DND-41 (cell line): ENCODE data around the gene PDCD11.
"Not testable (repeated sequence)": the region's sequence is repeated elsewhere in the genome, so short reads cannot be mapped to it uniquely, and the experiment has no call there.

ENCODE experiments used
- ATAC-seq: fragments of 200-7000 bp; cut with Tn5 transposase; 3 replicates; pipeline ENCODE4 v1.9.1; 2021; ENCODE audit warnings: low read depth; ENCODE audit not compliant: insufficient read depth
- DNase-seq: peaks from one replicate; pipeline ENCODE4 v3.0.0-alpha.2; 2020
- H2AFZ ChIP-seq: 2 replicates; pipeline ENCODE4 v1.6.0; 2012; ENCODE audit warnings: low read depth, low read length
- H3K27ac ChIP-seq: 2 replicates; pipeline ENCODE4 v1.5.1; 2012; ENCODE audit warnings: low read length, inconsistent platforms
- H3K27me3 ChIP-seq: fragments of 200-600 bp; sonication (generic); 2 replicates; pipeline ENCODE4 v1.6.0; 2012; ENCODE audit warnings: low read length, mild to moderate bottlenecking, inconsistent platforms; ENCODE audit not compliant: insufficient read depth, poor library complexity
- H3K36me3 ChIP-seq: 2 replicates; pipeline ENCODE4 v1.5.1; 2012; ENCODE audit warnings: low read length, inconsistent platforms; ENCODE audit not compliant: insufficient read depth
- H3K4me1 ChIP-seq: 2 replicates; pipeline ENCODE4 v1.5.1; 2012; ENCODE audit warnings: mild to moderate bottlenecking, low read length; ENCODE audit not compliant: insufficient read depth
- H3K4me2 ChIP-seq: 2 replicates; pipeline ENCODE4 v1.6.0; 2012; ENCODE audit warnings: mild to moderate bottlenecking, moderate library complexity, low read length, inconsistent platforms; ENCODE audit not compliant: insufficient read depth
- H3K4me3 ChIP-seq, 2 experiments: fragments of 200-600 bp in 1 of 2; shearing (Covaris generic) in 1 of 2; 2 replicates each; pipeline ENCODE4 v1.5.1; 2012 to 2016; ENCODE audit warnings: inconsistent platforms in 2 of 2, low read length in 2 of 2, mild to moderate bottlenecking in 2 of 2, low read depth in 1 of 2, moderate library complexity in 1 of 2
- H3K79me2 ChIP-seq: 2 replicates; pipeline ENCODE4 v1.6.0; 2012; ENCODE audit warnings: low read length, inconsistent platforms; ENCODE audit not compliant: insufficient read depth
- H3K9ac ChIP-seq: 2 replicates; pipeline ENCODE4 v1.6.0; 2012; ENCODE audit warnings: low read depth, mild to moderate bottlenecking, inconsistent platforms, low read length, moderate library complexity
- H3K9me3 ChIP-seq: 2 replicates; pipeline ENCODE4 v1.5.1; 2012; ENCODE audit warnings: low read length, moderate library complexity, mild to moderate bottlenecking, inconsistent platforms; ENCODE audit not compliant: insufficient read depth, severe bottlenecking
- H4K20me1 ChIP-seq: 2 replicates; pipeline ENCODE4 v1.6.0; 2012; ENCODE audit warnings: low read length; ENCODE audit not compliant: insufficient read depth
- CTCF ChIP-seq: IDR thresholded peaks from 2 replicates; pipeline ENCODE4 v1.5.1; 2012; ENCODE audit warnings: borderline replicate concordance, low read length, moderate library complexity, mild to moderate bottlenecking; ENCODE audit not compliant: poor library complexity, severe bottlenecking; ENCODE audit errors: extremely low read depth
- EZH2 ChIP-seq: IDR thresholded peaks from 3 replicates; pipeline ENCODE4 v1.6.1; 2012; ENCODE audit warnings: borderline replicate concordance, low read depth, mild to moderate bottlenecking, moderate library complexity, low read length, inconsistent platforms; ENCODE audit not compliant: severe bottlenecking

PDCD11 gene

GRCh38 chr10:103360791-103361190 is 35.6 kb upstream of the PDCD11 start:
- H3K4me1 ChIP-seq, ATAC-seq, H3K9me3 ChIP-seq: not testable (repeated sequence)

GRCh38 chr10:103367379-103367781 is 29.0 kb upstream of the PDCD11 start:
- Histone ChIP-seq H3K27ac (peak overlapping the region; percentile 71), H3K36me3 (peaks cover 15% of the 10 kb centered on the region), H4K20me1 (peaks cover 7% of the 10 kb centered on the region; the same call in 1 of the 2 replicates), H2AFZ (peak overlapping the region; percentile 48), H3K4me2 (peak overlapping the region; percentile 65), H3K4me3 (peak overlapping the region; percentile 9 to 82; a peak in 3 of 4 replicates), H3K9ac (peak overlapping the region; percentile 85), H3K4me1 (peaks cover 38% of the 10 kb centered on the region), H3K79me2 (peaks cover 49% of the 10 kb centered on the region), H3K9me3 (no peaks in the 10 kb centered on the region), H3K27me3 (no peaks in the 10 kb centered on the region)
- ATAC-seq = no peak
- TF ChIP-seq EZH2 = no peak
- no peak for TF ChIP-seq CTCF
- DNase-seq = peak; percentile 29

More at GRCh38 chr10:103360791-103361190, 35.6 kb upstream of the PDCD11 start:
- not testable (repeated sequence) for H3K27ac ChIP-seq, H3K9ac ChIP-seq, H2AFZ ChIP-seq, H3K4me3 ChIP-seq, H3K36me3 ChIP-seq, H4K20me1 ChIP-seq, H3K27me3 ChIP-seq, H3K4me2 ChIP-seq, DNase-seq, H3K79me2 ChIP-seq

GRCh38 chr10:103367782-103368518 is 28.5 kb upstream of the PDCD11 start, which contains the start of gene TAF5:
Gene TAF5, plus strand, starts transcription at chr10:103367976. Its CDS starts 14 bp downstream, at chr10:103367990.
- TF ChIP-seq CTCF (no peak), EZH2 (no peak)
- peak within 1 kb of the TSS; percentile 69 for H3K4me2 ChIP-seq
- H3K4me3 ChIP-seq = peak within 1 kb of the TSS; percentile 81 to 82
- peak within 1 kb of the TSS; percentile 85 for H3K9ac ChIP-seq
- ATAC-seq = peak; percentile 46
- peaks cover 38% of the 10 kb centered on the region for H3K4me1 ChIP-seq
- H3K79me2 ChIP-seq = peaks cover 54% of the 10 kb centered on the region
- H3K9me3 ChIP-seq = no peaks in the 10 kb centered on the region
- H3K27me3 ChIP-seq = no peaks in the 10 kb centered on the region
- H3K36me3 ChIP-seq = peaks cover 19% of the 10 kb centered on the region
- peak within 1 kb of the TSS; percentile 77 for H2AFZ ChIP-seq
- DNase-seq = peak; percentile 93
- peak within 1 kb of the TSS; percentile 74 for H3K27ac ChIP-seq
- peaks cover 7% of the 10 kb centered on the region; the same call in 1 of the 2 replicates for H4K20me1 ChIP-seq

- H3K27ac ChIP-seq = no peak overlapping the region
- no peak for TF ChIP-seq EZH2
- TF ChIP-seq CTCF = no peak
- H3K9me3 ChIP-seq = no peaks in the 10 kb centered on the region
- peaks cover 71% of the 10 kb centered on the region for H3K36me3 ChIP-seq
- H3K4me3 ChIP-seq = no peak overlapping the region
- DNase-seq = no peak
- peaks cover 29% of the 10 kb centered on the region for H3K4me1 ChIP-seq
- no peak overlapping the region for H3K9ac ChIP-seq
- no peak for ATAC-seq
- peaks cover 71% of the 10 kb centered on the region for H3K79me2 ChIP-seq
- peaks cover 7% of the 10 kb centered on the region; the same call in 1 of the 2 replicates for H4K20me1 ChIP-seq
- H3K4me2 ChIP-seq = no peak overlapping the region
- H3K27me3 ChIP-seq = no peaks in the 10 kb centered on the region
- H2AFZ ChIP-seq = no peak overlapping the region
Observed at GRCh38 chr10:103373544-103373943, 22.9 kb upstream of the PDCD11 start.
